NT2/D1 (cell line): ENCODE measurements around the gene FARSB.

ENCODE experiments used
- DNase-seq: peaks from one replicate; pipeline ENCODE4 v3.0.0-alpha.2; 2011; ENCODE audit warnings: low read depth, low spot score
- H3K27me3 ChIP-seq: 2 replicates; pipeline ENCODE4 v1.6.0; 2011; ENCODE audit warnings: mild to moderate bottlenecking; ENCODE audit not compliant: insufficient read length, insufficient read depth
- H3K36me3 ChIP-seq: 2 replicates; pipeline ENCODE4 v1.6.1; 2011; ENCODE audit warnings: mild to moderate bottlenecking, low read length, mixed read lengths; ENCODE audit not compliant: insufficient read depth, insufficient read length
- H3K4me1 ChIP-seq: 2 replicates; pipeline ENCODE4 v1.5.1; 2011; ENCODE audit not compliant: insufficient read depth, insufficient read length
- H3K4me3 ChIP-seq: 2 replicates; pipeline ENCODE4 v1.5.1; 2011; ENCODE audit warnings: low read depth; ENCODE audit not compliant: insufficient read length
- H3K9ac ChIP-seq: 2 replicates; pipeline ENCODE4 v1.6.0; 2011; ENCODE audit warnings: low read depth; ENCODE audit not compliant: insufficient read length
- H3K9me3 ChIP-seq: 2 replicates; pipeline ENCODE4 v1.5.1; 2011; ENCODE audit warnings: mild to moderate bottlenecking, low read length; ENCODE audit not compliant: insufficient read depth
- SUZ12 ChIP-seq: IDR thresholded peaks from 2 replicates; pipeline ENCODE4 v1.6.1; 2011; ENCODE audit not compliant: insufficient read length, insufficient read depth; ENCODE audit errors: extremely low read depth
- YY1 ChIP-seq: IDR thresholded peaks from 2 replicates; pipeline ENCODE4 v1.6.1; 2011; ENCODE audit not compliant: insufficient read length, insufficient read depth
- ZNF274 ChIP-seq: IDR thresholded peaks from 2 replicates; pipeline ENCODE4 v1.6.1; 2011; ENCODE audit warnings: mild to moderate bottlenecking, low read depth, low read length

The FARSB gene

DNA sequence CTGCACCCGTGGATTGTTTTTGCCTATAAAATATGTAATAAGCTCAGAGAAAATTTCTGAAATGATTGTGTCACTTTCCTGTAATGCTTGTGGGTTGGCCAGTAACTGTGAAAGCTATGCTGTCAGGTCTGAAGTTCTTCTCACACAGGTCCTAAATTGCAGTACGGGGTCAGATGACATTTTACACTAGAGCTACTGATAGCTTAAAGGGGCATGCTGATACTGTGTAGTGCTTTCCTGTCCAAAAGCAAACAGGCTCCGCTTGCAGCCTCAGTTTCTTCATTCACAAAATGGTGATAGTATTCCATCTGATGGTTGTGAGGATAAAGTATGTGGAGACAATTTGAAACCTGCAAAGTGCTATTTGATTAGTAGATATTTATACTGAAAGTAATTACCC is 7.6 kb upstream of the FARSB start:
- Histone ChIP-seq H3K4me3 (no peak overlapping the region), H3K9ac (no peak overlapping the region), H3K9me3 (no peaks in the 10 kb centered on the region), H3K36me3 (no peaks in the 10 kb centered on the region), H3K4me1 (no peaks in the 10 kb centered on the region), H3K27me3 (no peaks in the 10 kb centered on the region)
- no peak for TF ChIP-seq ZNF274
- TF ChIP-seq YY1 = no peak
- no peak for TF ChIP-seq SUZ12
- no peak for DNase-seq

DNA sequence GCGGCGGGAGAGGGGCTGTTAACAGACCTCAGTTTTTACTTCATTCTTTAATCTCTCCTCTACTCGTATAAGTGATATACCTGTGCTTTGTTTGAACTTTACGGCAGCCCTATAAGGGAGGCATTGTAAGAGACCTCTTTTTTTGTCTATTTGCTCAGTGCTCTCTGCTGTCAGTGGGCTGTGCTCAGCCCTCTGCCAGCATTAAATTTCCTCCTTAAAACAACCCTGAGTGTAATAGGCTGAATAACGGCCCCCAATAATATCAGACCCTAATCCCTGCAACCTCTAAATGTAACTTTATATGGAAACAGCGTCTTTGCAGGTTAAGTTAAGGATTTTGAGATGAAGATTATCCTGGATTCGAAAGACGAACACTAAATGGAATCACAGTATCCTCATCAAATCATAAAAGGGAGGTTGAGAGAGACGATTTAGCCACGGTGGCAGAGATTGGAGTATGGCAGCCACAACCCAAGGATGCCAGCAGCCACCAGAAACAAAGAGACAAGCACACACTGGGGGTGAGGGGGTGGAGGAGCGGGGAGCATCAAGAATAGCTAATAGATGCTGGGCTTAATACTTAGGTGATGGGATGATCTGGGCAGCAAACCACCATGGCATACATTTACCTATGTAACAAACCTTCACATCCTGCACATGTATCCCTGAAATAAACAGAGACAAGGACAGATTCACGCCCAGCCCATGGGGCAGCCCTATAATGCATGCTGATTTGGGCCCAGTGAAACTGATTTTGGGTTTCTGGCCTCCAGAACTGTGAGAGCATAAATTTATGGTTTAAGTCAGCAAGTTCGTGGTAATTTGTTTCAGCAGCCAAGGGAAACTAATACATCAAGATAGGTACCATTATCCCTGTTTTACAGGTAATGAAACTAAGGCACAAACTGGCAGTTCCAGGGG is 894 bp upstream of the FARSB start:
- no peaks in the 10 kb centered on the region for H3K27me3 ChIP-seq
- H3K9ac ChIP-seq = peak overlapping the region; percentile 100
- no peak for DNase-seq
- no peaks in the 10 kb centered on the region for H3K9me3 ChIP-seq
- TF ChIP-seq YY1 (no peak), SUZ12 (no peak), ZNF274 (no peak)
- peaks cover 3% of the 10 kb centered on the region for H3K4me1 ChIP-seq
- peak overlapping the region; percentile 99 for H3K4me3 ChIP-seq
- peaks cover 20% of the 10 kb centered on the region for H3K36me3 ChIP-seq

GRCh38 chr2:222653280-222653679 is 2.6 kb downstream of the FARSB start:
- H3K9me3 ChIP-seq = no peaks in the 10 kb centered on the region
- peaks cover 46% of the 10 kb centered on the region for H3K36me3 ChIP-seq
- peaks cover 3% of the 10 kb centered on the region for H3K4me1 ChIP-seq
- no peaks in the 10 kb centered on the region for H3K27me3 ChIP-seq
- no peak overlapping the region for H3K4me3 ChIP-seq
- H3K9ac ChIP-seq = no peak overlapping the region
- no peak for DNase-seq
- no peak for TF ChIP-seq SUZ12
- TF ChIP-seq YY1 = no peak
- no peak for TF ChIP-seq ZNF274

DNA sequence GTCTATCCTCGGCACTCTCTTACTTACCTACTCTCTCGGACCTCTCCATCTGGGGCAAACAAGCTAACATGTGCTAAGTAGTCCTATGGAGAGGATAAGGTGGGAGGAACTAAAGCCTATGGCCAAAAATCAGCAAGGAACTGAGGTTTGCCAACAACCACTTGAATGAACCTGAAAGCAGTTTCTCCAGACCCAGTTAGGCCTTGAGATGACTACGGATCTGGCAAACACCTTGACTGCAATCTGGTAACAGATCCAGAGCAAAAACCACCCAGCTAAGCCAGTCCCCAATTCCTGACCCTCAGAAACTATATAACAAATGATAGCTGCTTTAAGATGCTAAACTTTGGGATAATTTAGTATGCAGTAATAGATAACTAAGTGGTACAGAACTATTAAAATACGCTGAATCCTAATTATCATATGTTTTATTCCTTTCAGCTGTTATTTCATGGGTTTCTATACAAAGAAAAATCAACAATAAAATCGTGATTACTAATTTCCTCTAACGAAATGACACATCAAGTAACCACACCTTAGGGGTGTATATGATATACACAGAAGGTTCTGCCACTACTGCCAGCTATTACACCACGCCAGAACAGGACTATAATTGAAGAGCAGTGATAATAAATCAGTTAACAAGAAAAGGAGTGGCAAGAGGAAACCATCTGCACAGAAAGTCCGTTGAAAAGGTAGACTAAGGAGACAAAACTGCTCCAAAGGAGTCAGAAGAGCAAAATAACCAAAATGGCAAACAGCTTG is 3.2 kb downstream of the FARSB start:
- DNase-seq = no peak
- Histone ChIP-seq H3K4me3 (no peak overlapping the region), H3K4me1 (peaks cover 3% of the 10 kb centered on the region), H3K9me3 (no peaks in the 10 kb centered on the region), H3K36me3 (peaks cover 52% of the 10 kb centered on the region), H3K27me3 (no peaks in the 10 kb centered on the region), H3K9ac (no peak overlapping the region)
- TF ChIP-seq ZNF274 (no peak), SUZ12 (no peak), YY1 (no peak)

DNA sequence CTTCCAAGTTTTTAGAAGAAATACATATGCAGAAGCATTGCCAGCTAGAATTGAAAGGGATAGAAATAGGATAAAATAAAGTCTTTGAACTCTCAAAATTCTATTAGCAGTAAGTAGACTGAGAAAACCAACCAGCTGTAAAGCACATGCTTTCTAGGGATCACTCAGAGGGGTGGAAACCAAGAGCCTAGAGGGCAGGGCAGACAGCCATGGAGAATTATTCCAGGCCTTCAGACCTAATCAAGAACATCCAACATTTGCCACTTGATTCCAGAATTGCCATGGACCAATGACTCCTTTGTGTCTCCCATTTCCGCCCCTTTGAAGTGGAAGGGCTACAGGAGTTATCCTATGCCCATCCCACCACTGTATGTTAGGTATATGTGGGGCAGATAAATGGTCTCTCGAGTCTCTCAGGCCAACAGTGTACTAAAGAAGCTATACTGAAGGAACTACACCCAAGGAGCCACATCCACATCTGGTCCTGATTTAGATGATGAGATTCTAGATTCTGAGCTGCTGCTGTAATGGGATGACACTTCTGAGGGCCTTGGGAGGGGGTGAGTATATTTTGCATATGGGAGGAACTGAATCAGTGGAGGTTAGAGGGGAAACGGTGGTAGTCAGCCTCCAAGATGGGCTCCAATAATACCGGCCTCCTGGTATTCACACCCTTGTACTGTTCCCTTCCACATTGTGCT is 4.0 kb downstream of the FARSB start:
- no peaks in the 10 kb centered on the region for H3K27me3 ChIP-seq
- no peak for TF ChIP-seq SUZ12
- no peak for TF ChIP-seq YY1
- no peak for TF ChIP-seq ZNF274
- H3K9ac ChIP-seq = no peak overlapping the region
- H3K4me1 ChIP-seq = peaks cover 3% of the 10 kb centered on the region
- no peak overlapping the region for H3K4me3 ChIP-seq
- no peaks in the 10 kb centered on the region for H3K9me3 ChIP-seq
- peaks cover 60% of the 10 kb centered on the region for H3K36me3 ChIP-seq
- no peak for DNase-seq

GRCh38 chr2:222649801-222650200 is 6.1 kb downstream of the FARSB start:
- peaks cover 3% of the 10 kb centered on the region for H3K4me1 ChIP-seq
- no peak overlapping the region for H3K4me3 ChIP-seq
- TF ChIP-seq SUZ12 = no peak
- no peak for TF ChIP-seq YY1
- no peak for TF ChIP-seq ZNF274
- no peaks in the 10 kb centered on the region for H3K27me3 ChIP-seq
- H3K36me3 ChIP-seq = peaks cover 80% of the 10 kb centered on the region
- DNase-seq = no peak
- H3K9ac ChIP-seq = no peak overlapping the region
- H3K9me3 ChIP-seq = no peaks in the 10 kb centered on the region

DNA sequence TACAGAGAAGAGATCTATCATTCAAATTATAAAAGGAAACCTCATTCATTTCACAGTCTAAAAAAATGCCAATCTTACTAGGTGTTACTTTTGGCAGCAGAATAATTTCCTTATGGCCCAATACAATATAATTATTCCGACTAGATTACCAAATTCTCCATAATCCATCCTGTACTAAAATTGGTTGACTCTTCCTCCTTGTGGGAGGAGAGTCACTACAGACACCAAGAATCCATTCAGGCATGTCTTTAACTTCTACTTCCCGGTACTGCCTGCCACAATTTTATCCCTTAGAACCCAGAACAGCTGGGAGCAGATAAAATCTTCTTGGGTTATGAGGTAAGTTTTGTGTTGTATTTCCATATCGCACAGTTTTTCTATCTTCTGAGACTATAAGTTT is 9.9 kb downstream of the FARSB start:
- no peaks in the 10 kb centered on the region for H3K4me1 ChIP-seq
- no peak for TF ChIP-seq SUZ12
- no peak for TF ChIP-seq YY1
- no peak for TF ChIP-seq ZNF274
- H3K4me3 ChIP-seq = no peak overlapping the region
- no peaks in the 10 kb centered on the region for H3K9me3 ChIP-seq
- H3K27me3 ChIP-seq = no peaks in the 10 kb centered on the region
- H3K9ac ChIP-seq = no peak overlapping the region
- DNase-seq = no peak
- peaks cover 93% of the 10 kb centered on the region for H3K36me3 ChIP-seq
